Activated CD8-positive, alpha-beta memory T cell treated with anti-CD3 and anti-CD28 coated beads for 24 hours (primary cell): ENCODE results near the gene PRXL2B.
"Not testable (repeated sequence)": the region's sequence is repeated elsewhere in the genome, so short reads cannot be mapped to it uniquely, and the experiment has no call there.

Experiments
- DNase-seq: peaks from one replicate; pipeline ENCODE4 v3.0.0-alpha.2; 2020

Gene PRXL2B, protein sequence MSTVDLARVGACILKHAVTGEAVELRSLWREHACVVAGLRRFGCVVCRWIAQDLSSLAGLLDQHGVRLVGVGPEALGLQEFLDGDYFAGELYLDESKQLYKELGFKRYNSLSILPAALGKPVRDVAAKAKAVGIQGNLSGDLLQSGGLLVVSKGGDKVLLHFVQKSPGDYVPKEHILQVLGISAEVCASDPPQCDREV

DNA sequence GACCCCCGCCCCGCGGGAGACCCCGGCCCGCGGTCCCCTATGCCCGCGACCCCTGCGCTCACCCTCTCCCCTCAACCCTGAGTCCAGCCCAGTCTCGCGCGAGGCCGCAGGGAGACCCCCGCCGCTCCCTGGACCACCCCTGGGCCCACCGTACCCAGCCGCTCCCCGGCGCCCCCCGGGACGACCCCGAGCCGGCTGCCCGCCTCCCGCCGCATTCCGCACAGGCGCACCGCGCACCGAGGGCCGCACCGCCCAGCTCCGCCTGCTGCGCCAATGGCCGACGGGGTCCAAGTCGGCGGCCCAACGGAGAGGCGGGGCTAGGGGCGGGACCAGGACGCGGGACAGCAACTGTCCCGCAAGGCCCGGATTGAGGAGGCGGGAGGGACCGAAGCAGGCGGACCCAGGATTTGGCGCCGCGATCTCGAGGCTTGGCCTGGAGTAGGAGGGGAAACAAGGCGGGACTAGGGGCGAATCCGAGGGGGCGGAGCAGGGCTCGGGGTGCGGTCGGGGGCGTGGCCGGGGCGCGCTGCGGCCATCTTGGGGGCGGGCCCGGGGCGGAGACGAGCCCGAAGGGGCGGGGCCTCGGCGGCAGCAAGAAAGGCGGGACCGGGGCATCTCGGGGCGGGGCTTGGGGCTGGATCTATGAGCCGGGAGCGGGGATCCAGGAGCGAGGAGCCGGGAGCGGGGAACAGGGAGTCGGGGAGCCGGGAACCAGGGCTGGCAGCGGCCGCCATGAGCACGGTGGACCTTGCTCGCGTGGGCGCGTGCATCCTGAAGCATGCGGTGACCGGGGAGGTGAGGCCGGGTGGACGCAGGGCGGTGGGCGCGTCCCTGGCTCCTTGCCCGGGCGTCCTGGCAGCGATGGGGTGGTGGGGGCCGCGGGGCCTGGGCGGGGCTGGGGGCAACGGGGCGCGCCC lies at the start of gene PRXL2B:
TSS of gene PRXL2B (plus strand) at position 624 of the 917 bp plus-strand sequence. CDS start at position 733, 109 bp downstream.
- peak; percentile 100 for DNase-seq

DNA sequence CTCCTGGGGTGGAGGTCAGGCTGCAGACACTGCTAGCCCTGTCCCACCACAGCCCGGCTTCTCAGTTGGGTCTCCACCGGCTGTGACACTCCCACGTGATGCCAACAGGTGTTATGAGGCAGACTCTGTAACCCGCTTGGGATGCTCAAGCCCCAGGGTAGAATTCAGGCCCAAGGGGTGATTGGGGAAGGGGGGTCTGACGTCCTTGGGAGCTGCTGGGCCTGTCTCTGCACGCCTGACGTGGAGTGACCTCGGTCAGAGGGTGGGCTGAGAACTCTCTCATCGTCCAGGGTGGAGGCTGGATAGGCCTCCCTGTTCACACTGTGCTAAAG lies 48.8 kb upstream of the PRXL2B start:
- DNase-seq: no peak

DNA sequence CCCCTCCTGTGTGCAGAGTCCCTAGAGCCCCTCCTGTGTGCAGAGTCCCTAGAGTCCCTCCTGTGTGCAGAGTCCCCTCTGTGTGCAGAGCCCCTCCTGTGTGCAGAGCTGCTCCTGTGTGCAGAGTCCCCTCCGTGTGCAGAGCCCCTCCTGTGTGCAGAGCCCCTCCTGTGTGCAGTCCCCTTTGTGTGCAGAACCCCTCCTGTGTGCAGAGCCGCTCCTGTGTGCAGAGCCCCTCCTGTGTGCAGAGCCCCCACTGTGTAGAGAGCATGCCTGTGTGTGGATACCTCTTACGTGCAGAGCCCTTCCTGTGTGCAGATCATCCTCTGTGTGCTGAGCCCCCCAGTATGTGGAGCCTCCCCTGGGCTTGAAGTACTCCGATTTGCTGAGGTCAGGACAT lies 48.2 kb upstream of the PRXL2B start:
- no peak for DNase-seq

DNA sequence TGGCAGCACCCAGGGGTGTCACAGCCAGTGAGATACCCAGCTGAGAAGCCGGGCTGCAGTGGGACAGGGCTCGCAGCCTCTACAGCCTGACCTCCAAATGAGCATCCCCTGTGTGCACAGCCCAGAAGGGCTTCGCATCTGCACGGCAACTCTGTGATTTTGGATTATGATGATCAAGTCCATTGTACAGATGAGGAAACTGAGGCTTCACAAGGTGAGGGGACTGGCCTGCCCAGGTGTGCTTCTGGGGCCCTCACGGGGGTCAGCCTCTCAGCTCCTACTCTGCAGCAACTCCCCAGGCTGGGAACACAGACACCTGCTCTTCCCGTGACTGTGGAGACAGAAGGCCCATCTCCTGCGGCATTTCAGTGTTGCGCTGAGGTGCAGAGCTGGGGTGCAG lies 47.7 kb upstream of the PRXL2B start:
- no peak for DNase-seq

DNA sequence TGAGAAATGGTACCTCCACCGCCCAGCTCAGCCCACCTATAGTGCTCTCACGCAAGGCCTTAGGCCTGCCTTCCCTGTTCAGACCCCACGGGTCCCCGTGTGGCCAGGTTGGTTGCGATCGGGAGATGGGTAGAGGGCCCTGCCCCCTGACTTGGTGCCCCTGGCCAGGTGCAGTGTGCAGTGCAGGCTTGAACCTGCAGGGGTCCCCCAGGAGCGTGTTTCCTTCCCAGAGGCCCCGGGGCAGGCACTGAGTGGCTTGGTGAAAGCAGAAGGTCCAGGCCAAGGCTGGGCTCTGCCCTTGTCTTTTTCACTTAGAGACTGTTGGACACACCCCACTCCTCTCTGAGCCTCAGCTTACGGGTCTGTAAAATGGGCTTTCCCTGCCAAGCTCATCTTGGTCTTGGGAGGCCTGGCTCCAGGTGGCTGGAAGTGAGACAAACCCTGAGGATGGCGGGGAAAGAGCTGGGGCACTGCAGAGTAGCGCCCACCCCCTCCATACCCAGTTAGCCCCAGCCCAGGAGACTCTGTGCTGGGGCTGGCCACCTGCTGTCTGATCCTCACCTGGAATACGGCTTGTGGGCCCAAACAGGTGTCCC lies 47.2 kb upstream of the PRXL2B start:
- DNase-seq: peak; percentile 73

DNA sequence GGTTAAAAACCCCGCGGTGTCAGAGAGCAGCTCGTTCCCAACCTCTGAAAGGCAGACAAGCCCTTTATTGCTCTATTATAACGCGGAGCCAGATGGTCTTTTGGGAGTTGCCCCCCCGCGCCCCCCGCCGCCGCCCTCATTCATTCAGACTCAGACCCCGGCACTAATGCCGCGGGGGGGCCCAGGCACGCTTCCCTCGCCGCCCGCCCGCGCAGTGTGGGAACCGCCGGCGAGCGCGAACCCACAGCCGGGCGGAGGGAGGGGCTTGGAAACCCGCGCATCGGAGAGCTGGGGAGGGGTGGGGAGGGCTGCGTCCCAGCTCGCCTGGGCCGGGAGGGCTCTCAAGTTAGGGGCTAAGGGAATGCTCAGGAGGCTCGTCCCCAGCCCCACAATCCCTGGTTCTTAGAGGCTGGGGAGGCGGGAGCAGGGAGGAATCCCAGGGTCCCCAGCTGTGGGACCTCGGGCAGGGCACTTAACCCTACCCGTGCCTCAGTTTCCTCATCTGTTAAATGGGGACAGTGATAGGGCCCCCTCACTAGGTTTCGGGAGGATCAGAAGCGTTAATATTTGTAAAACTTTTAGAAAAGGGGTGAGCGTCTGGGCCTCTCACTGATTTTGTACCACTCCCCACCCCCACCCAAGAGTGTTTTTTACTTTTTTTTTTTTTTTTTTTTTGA lies 45.6 kb upstream of the PRXL2B start:
- DNase-seq: peak; percentile 65

DNA sequence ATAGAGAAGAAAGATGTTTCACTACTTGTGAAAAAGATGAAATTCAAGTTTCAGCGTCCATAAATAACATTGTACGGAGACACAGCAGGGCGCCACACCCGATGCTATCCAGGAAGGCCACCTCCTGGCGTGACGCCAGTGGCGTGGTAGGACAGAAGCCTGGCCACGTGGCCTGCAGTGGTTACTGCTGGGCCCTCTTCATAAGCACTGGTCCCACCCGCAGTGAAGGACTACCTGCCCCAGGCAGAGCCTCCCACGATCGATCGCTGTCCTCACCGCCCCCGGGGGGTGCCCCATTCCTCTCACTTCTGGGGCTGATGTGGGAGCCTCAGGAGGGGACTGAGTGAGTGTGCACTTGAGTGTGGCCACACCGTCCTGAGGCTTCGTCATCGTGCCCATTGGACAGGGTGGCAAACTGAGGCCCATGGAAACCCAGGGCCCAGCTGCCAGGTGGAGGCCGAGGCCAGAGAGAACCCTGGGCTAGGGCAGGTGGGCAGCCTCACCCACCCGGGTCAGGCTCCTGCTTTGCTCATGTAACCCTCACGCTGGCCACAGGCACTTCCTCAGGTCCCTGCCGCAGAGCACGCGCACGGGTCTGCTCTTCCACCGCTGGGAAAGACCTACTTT lies 44.8 kb upstream of the PRXL2B start:
- no peak for DNase-seq

DNA sequence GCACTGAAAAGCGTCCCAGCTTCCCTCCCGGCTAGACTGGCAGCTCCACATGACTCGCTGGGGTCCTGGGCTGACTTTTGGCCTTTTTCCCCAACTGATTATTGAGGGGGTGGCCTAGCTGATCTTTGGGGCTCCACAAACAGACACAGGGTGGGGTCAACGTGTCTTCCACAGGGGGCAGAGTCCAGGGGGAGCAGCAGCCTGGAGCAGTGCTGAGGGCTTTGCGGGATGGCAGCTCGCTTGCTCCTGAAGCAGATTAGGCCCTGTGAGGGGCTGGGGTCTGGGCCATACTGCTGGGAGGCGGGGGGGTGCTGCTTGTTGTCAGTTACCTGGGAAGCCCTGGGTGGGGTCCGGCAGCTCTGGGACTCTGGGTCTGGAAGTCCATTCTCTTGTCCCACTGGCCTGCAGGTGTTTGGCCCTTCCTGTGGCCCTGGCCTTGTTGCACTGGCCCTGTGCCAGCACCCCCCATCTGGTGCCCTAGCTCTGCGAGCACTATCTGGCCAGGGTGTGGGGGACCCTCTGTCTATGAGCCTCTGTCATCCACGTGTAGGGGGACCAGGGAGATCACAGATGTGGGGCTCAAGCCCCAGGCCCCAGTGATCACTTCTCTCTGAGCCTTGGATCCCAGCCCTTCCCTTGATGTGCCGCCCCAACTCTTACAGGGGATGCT lies 44.2 kb upstream of the PRXL2B start:
- peak; percentile 62 for DNase-seq

DNA sequence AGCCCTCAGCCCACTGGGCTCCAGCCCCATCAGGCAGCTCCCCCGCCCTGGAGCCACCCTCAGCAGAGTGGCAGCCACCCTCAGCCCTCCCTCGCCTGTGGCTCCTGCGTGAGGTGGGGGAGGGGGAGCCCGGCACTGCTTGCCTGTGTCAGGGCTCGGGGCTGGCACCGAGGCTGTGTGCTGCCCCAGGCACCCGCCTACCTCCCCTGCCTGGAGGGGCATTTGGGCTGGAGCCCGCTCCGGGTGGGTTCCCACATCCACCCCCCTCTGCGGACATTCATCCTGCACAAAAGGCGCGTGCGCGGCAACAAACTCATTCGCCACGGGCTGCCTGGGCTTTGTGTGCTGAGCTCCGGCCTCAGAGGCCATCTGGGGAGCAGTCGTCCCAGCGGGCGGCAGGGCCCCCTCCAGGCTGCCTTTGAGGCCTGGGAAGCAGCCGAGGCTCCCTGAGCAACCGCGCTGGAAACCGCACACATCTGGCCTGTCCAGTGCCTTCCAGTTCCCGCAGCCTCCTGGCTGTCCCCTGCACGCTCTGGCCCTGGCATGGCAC lies 43.0 kb upstream of the PRXL2B start:
- DNase-seq: peak; percentile 74

DNA sequence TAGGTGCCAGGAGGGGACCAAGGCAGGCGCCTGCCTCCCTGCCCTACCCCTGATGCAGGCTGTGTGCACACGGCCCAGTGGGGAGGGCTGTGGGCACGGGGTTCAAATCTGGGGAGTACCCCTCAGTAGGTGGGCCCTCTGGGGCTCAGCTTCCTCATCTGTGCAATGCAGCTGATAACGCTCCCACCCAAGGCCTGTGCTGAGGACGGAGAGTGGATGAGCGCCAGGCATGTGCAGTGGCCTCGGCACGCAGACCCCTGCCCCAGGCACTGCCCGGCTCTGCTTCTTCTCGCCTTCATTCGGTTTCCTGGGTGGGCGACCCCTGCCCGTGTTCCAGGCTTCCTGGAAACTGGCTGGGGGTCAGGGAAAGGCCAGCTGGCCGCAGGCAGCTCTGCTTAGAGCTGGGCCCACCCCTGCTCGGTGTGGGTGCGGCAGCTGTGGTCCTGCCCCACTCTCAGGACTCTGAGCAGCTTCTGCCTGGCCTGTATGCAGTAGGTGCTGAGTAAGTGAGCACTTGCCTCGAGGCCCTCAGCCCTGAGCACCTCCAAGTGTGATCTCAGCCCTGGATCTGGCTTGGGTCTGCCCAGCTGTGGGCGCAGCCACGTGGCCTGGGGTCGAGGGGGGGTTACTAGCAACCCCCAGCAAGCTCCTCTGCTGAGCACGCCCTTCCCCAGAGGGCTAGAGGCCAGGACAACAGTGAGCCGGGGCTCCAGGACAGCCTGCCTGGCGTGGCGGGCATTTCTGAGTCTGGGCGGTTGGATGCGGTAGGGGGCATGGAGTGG lies 42.3 kb upstream of the PRXL2B start:
- DNase-seq: no peak

DNA sequence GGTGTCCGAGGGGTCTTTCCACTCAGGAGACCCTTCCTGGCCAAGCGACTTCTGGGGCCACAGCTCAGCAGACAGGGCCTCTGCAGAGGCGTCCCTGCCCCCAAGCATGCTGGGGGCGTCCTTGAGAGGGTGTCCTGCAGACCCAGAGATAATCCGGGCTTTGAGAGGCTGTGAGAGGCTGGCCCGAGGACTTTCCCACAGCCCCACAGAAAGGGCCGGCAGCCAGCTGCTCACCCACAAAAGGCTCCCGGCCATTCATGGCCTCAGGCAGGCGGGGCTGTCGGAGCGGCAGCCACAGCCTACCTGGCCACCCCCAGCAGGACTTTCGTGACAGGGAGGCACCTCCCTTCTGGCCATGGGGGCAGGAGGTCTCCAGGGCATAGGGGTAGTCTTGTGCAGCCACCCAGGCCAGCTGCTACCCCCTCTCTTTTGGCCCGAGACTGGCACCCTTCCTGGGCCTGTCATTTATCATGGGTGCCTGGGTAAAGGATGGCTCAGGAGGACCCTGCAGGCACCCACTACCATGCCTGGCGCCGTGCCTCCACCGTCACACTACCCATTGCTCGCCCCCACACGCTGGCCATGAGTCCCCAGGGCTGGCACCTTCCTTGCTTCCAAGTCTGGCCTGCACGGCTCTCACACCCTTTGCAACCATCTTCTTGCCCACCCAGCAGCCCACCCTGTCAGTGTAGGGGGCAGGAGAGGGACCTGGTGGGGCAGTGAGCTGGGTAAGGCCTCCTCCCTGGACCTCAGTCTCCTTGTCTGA lies 41.5 kb upstream of the PRXL2B start:
- no peak for DNase-seq

DNA sequence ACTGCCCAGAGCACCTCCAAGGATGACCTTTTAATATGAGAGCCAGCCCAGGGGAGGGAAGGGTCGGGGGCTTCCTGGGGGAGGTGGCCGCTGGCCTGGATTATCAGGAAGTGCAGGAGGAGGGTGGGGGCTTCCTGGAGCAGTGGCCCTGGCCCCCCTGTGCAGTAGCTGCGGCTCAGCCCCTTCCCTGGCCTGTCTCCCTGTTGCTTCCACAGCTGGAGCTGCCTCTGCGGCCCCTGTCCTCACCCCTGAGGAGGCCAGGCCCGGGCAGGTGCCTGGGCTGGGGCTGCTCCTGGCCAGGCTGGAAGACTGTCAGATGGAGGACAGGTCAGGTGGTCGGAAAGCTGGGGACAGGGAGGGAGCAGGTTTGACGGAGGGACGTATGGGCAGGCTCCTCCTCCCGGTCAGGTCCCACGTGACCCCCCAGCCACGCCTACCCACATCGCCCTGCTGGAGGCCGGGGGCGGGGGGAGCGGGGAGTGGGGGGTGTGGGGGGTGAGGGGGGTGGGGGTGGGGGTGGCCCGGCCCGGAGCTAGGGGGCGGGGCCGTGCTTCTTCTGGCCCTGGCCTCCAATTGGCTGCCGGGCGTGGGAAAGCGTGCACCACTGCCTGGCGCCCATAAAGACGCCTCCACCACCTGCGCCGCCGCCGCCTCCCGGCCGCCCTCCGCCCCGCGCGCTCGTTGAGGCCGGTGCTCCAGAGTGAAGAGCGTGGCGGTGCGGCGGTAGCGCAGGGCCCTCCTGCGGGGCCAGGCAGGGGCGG lies 40.6 kb upstream of the PRXL2B start:
- DNase-seq: peak; percentile 90

DNA sequence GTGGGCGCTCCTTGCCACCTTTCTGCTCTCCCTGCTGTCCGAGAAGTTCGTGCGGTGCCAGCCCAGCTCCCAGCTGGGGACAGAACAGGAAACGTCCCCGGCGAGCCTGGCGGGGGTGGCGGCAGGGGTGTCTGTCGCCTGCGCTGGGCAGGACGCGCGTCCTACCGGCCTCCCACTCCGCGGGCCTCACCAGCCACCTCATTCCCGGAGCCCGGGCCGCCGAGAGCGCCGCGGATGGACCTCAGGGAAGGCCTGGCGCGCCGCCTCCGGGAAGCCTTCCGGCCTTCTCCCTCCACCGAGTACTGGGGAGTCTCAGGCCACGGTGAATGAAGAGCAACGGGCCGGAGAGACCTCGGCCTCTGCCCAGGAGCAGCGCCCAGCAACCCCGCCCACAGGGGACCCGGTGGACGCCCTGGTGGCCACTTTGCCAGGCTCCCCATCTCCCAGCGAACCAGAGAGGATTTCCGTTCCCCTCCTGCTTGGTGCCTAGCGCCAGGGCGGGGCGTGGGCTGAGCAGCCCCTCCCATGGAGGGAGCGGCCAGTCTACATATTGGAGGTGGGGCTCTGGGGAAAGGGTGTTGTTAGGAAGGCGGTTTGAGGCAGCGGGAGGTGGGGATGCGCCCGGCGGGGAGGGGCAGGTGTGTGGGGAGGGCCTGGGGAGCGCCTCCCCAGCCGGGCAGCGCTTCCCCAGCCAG lies 39.9 kb upstream of the PRXL2B start:
- peak; percentile 88 for DNase-seq

DNA sequence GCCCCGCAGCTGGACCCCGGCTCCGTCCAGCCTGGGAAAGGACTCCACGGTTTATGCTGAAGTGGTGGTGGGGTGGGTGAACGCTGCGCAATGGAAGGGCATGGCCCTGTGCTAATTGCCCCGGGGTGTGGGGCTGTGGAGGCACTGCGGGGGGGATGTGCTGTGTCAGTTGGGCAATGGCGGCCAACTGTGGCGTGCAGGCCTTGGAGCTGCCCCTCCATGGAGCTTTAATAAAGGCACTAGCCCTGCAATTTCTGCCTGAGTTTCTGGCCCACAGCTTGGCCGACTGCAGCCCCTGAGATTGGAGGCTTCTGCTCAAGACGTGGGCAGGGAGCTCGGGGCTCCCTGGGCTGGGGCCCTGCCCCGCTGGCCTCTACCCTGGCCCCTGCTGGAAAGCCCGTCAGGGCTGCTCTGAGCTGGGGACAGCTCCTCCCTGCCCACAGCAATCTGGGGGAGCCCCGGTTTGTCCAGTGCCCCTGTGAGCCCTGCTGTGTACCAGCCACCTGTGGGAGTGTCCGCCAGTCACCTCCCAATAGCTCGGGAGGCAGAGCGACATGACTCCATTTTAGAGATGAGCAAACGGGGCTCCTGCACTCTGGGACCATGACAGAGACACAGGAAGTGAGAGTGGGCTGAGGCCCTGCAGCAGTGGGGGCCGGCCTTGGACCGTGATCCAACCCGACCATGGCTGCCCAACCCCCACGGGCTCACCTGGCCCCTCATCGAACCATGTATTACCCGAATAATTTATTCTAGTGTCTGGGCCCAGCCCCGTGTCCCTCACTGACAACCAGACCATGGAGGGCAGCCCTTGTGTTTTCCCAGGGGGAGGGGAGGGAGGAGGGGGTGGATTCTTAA lies 39.1 kb upstream of the PRXL2B start:
- DNase-seq: no peak

DNA sequence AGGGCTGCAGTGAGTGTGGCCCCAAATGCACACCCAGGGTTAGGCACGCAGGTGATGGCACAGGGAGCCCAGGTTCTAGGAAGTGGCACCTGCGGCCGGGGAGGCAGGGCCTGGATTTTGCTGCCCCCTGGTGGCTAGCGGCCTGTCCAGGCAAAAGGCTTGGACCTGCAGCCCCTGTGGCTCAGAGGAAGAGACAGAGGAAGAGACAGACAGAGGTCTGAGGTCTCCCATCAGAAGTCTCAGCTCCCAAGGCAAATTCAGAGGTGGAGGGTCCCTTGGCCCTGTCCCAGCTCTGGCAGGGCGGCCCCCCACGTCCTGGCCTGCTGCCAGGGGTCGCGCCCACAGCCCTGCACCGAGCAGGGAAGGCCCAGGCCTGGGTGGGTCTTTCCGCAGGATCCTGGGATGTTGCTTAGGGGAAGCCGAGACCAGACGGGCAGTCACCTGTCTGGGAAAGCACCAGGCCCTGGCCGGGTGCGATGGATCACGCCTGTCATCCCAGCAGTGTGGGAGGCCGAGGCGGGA lies 38.4 kb upstream of the PRXL2B start:
- DNase-seq: peak; percentile 95

DNA sequence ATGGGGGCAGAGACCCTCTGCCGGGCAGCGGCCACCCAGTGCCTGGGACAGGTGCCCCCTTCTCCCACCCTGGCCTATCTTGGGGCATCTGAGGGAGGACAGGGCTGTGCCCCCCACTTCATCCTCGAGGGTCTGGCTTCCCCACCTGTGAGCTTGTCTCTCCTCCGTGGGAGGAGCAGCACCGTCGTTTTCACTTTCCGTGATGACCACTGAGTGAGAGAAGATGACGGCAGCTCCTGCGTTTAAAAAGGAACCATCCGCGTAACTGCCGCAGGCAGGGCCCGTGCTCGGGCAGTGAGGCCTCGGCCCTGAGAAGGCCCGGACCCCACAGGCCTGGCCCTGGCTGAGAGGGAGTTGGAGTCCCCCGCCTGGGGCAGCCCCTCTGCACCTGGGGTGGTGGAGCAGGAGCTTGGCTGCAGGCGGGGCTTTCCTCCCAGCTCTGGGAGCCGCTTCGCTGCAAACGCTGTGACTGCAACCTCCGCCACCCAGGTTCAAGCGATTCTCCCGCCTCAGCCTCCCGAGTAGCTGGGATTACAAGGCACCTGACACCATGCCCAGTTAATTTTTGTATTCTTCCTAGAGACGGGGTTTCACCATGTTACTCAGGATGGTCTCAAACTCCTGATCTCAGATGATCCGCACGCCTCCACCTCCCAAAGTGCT lies 37.1 kb upstream of the PRXL2B start:
- DNase-seq: not testable (repeated sequence)

DNA sequence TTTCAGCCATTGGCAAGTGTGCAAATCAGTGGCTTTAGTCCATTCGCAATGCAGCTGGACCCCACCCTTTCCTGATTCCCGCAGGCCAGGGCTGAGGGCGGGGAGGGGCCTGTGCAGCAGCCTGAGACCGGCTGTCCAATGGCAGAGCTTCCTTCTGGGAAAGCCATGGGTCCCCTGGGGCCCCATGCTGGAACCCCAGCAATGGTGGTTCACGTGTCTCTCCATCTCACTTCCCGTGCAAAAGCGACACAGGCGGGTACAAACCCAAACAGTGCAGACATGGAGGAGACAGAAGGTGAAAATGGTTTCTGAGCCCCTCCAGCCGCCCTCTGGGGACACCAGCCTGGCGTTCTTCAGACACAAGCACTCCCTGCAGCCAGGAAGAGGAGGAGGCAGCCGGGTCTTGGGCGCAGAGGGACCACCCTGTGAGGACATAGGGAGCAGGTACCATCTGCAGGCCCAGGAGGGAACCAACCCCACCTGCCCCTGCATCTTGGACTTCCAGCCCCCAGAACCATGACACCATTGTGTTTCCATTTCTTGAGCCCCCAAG lies 36.2 kb upstream of the PRXL2B start:
- DNase-seq: not testable (repeated sequence)
